ENCODE results near the gene OR10D3.

The OR10D3 gene

GRCh38 chr11:124172101-124172500 is 11.0 kb upstream of the OR10D3 start:
- no peak for DNase-seq (ENCODE audit: low read depth)
- no peak for TF ChIP-seq MAX (IDR thresholded peaks at IDR 0.05; ENCODE audit: low read depth, low read length)
- TF ChIP-seq POLR2A (IDR thresholded peaks at IDR 0.05; ENCODE audit: extremely low read depth, insufficient read length): no peak
- no peak for TF ChIP-seq CTCF (IDR thresholded peaks at IDR 0.05; ENCODE audit: low read depth, low read length)
- H3K4me3 ChIP-seq (ENCODE audit: low read depth, low read length): no peak overlapping the region

GRCh38 chr11:124172599-124172998 is 10.5 kb upstream of the OR10D3 start:
- no peak for DNase-seq (ENCODE audit: low read depth)
- no peak for TF ChIP-seq MAX (IDR thresholded peaks at IDR 0.05; ENCODE audit: low read depth, low read length)
- no peak for TF ChIP-seq POLR2A (IDR thresholded peaks at IDR 0.05; ENCODE audit: extremely low read depth, insufficient read length)
- no peak for TF ChIP-seq MYC (IDR thresholded peaks at IDR 0.05; ENCODE audit: low read depth, low read length)
- no peak overlapping the region for H3K4me3 ChIP-seq (ENCODE audit: low read depth, low read length)

GRCh38 chr11:124174001-124174583 is 9.1 kb upstream of the OR10D3 start:
- DNase-seq (ENCODE audit: low read depth): peak; percentile 23
- H3K4me3 ChIP-seq (ENCODE audit: low read depth, low read length): no peak overlapping the region
- TF ChIP-seq CTCF (IDR thresholded peaks at IDR 0.05; ENCODE audit: low read depth, low read length) (no peak), POLR2A (IDR thresholded peaks at IDR 0.05; ENCODE audit: extremely low read depth, insufficient read length) (no peak), MAX (IDR thresholded peaks at IDR 0.05; ENCODE audit: low read depth, low read length) (no peak), MYC (IDR thresholded peaks at IDR 0.05; ENCODE audit: low read depth, low read length) (no peak)

- TF ChIP-seq CTCF (IDR thresholded peaks at IDR 0.05; ENCODE audit: low read depth, low read length) (no peak), POLR2A (IDR thresholded peaks at IDR 0.05; ENCODE audit: extremely low read depth, insufficient read length) (no peak), MAX (IDR thresholded peaks at IDR 0.05; ENCODE audit: low read depth, low read length) (no peak), MYC (IDR thresholded peaks at IDR 0.05; ENCODE audit: low read depth, low read length) (no peak)
- DNase-seq (ENCODE audit: low read depth): no peak
Measured at GRCh38 chr11:124176925-124177715, 6.0 kb upstream of the OR10D3 start.

GRCh38 chr11:124179310-124179709 is 3.8 kb upstream of the OR10D3 start:
- DNase-seq (ENCODE audit: low read depth): no peak
- H3K4me3 ChIP-seq (ENCODE audit: low read depth, low read length): no peak overlapping the region
- no peak for TF ChIP-seq CTCF (IDR thresholded peaks at IDR 0.05; ENCODE audit: low read depth, low read length)
- no peak; the same call in 1 of the 2 replicates for TF ChIP-seq MAX (IDR thresholded peaks at IDR 0.05; ENCODE audit: low read depth, low read length)
- TF ChIP-seq POLR2A (IDR thresholded peaks at IDR 0.05; ENCODE audit: extremely low read depth, insufficient read length): no peak
- no peak for TF ChIP-seq MYC (IDR thresholded peaks at IDR 0.05; ENCODE audit: low read depth, low read length)

More at GRCh38 chr11:124176925-124177715, 6.0 kb upstream of the OR10D3 start:
- H3K4me3 ChIP-seq (ENCODE audit: low read depth, low read length): no peak overlapping the region
